ENCODE results near the gene SLC28A1. TPM values are rescaled to one million over a fixed set of nuclear protein-coding genes. Genes with fewer than 3 reads are reported as not detected.

Gene SLC28A1
- total RNA-seq, 1 donor from 2014 or later: 0.19 TPM

DNA sequence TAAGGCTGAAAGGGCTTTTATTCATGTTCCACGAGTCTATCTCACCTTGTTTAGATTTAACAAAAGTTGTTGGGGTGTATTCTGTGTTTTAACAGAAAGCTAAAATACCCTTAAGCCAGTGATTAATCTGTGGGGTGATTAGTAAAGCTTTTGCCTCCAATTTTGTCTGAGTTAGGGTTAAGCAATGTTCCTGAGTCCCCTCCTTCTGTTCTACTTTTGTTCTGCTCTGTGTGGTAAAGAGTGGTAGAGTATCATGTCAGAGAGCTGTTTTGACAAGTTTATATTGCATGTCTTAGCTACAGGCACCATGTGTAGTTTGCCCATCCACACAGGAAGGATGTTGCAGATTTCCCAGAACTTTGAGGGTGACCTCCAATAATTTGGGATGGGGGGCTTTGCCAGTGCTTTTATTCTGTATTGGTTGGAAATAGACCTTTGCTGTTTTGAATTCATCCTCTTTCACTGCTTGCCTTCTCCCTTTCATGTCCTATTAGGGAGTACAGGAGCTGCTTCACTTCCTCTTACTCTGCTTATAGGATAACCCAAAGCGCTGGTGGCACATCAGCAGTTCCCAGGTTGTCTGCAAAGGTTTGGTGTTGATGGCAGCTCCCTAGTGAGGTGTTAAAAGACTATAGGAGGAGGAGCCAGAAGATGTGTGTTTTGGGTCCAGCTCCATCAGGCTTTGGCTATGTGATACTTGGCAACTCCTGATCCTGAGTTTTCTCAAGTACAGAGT is 104.6 kb downstream of the SLC28A1 start:
- no peak for DNase-seq (ENCODE audit: low spot score)

DNA sequence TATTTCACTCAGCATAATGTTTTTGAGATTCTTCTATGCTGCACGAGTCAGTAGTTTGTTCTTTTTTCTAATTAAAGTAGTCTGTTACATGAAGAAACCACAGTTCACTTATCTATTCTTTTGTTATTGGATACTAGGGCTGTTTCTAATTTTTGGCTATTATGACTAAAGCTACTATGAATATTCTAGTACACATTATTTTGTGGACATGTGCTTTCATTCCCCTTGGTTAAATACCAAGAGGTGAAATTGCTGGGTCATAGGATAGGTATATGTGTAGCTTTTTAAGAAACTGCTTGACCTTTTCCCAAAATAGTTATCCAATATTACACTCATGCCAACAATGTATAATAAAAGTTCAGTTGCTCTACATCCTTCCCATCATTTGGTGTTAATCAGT is 106.0 kb downstream of the SLC28A1 start:
- DNase-seq (ENCODE audit: low spot score): no peak

DNA sequence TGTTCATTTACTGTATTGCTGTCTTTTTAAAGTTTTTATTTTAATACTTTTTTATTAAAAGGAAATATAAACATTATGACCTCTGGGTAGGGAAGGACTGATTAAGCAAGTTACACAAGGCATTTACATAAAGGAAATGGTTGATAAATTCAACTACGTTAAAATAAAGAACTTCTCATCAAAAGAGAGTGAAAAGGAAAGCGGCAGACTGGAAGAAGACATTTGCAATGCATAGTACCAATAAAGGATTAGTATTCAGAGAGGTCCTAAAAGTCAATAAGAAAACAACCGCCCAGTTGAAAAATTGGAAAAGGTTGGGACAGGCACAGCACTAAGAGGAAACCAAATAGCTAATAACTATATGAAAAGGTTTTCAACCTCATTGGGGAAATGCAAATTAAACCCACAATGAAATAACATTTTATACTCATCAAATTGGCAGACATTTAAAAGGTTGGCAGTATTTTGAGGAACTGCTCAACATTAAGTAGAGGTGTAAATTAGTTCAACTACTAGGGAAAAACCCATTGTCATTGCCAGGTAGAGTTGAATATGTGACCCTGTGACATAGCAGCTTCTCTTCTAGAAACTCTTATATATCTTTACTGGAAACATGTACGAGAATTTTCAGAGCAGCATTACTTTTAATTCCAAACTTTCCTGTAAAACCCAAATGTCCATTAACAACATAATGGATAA is 106.7 kb downstream of the SLC28A1 start:
- no peak for DNase-seq (ENCODE audit: low spot score)

DNA sequence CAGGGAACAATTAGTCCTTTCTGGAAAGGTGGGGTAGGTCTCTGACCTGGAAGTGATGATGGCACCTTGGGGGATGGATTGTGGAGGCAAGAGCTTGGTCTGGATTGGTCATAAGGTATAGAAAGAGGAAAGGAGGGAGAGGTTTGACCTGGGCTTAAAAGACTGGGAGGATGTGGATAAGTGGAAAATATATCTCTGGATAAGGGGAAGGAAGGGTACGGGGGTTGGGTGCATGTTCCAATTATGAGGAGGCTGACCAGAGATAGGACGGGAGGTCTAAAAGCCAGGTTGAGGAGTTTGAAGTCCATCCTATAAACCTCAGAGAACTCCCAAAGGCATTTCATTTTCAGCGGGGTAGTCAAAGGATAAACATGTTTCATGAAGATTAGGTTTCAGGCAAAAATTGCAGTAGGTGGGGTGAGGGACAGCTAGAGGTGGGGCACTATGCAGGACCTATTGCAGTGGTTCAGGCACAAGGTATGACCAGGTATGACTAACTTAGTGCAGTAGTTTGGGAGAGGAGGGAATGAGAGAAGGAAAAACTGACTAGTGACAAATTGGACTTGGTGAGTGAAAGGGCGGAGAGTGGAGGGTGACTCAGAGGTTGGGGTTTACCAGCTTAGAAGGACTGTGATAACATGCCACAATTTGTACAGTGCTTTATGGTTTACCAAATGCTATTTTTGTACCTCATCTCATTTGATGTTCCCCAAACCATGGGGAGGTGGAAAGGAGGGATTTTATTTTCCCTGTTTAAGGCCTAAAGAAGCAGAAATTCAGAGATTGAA is 107.9 kb downstream of the SLC28A1 start:
- no peak for DNase-seq (ENCODE audit: low spot score)

Other genes with a start within 250 kb of the SLC28A1 start
- gene WDR73, start 230.4 kb upstream of the SLC28A1 start, total RNA-seq: 20.3 TPM
- gene NMB, start 226.5 kb upstream of the SLC28A1 start, total RNA-seq: 67.0 TPM
- gene SEC11A, start 168.5 kb upstream of the SLC28A1 start, total RNA-seq: 142 TPM
- gene ZNF592, start 136.1 kb upstream of the SLC28A1 start, total RNA-seq: 30.1 TPM
- gene ALPK3, start 67.3 kb upstream of the SLC28A1 start, total RNA-seq: 2.7 TPM
- 80.4 TPM for gene PDE8A, start 97.2 kb downstream of the SLC28A1 start, total RNA-seq